ENCODE measurements around the gene FH.

The FH gene

DNA sequence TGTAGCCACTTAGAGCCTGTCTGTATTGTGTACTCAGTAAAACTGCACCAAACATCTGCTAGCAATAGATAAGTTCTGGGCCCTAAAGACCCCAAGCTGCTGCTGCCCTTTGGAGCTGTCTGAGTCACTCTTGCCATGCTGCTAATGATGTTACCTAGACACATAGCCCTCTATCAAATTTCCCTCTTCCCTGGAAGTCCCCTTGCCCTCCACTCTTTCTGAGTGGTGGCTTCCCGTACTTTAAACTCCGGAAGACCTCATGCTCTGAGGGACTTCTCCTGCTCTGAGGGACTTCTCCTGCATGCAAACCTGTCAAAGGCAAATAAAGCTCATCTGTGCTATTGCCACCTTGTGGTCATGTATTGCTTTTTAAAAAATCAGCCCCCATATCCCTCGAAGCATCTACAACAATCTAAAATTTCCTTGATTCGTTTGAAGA, 34.0 kb downstream of the FH start:
- no peaks in the 10 kb centered on the region for H3K36me3 ChIP-seq (ENCODE audit: control insufficient read depth, insufficient read depth, low read length)
- H3K27ac ChIP-seq (ENCODE audit: insufficient read depth, low read length, poor library complexity, severe bottlenecking): no peak overlapping the region
- H3K4me1 ChIP-seq (ENCODE audit: control insufficient read depth, insufficient read depth, low read length, poor library complexity, severe bottlenecking): no peaks in the 10 kb centered on the region
- H3K4me3 ChIP-seq (ENCODE audit: insufficient read depth, low read depth, low read length, poor library complexity, severe bottlenecking): no peak overlapping the region
- DNase-seq: no peak
- no peaks in the 10 kb centered on the region for H3K9me3 ChIP-seq (ENCODE audit: control insufficient read depth, low read length)
- no peaks in the 10 kb centered on the region for H3K27me3 ChIP-seq (replicated peaks; ENCODE audit: control insufficient read depth, insufficient read depth, low read length, poor library complexity, severe bottlenecking)

DNA sequence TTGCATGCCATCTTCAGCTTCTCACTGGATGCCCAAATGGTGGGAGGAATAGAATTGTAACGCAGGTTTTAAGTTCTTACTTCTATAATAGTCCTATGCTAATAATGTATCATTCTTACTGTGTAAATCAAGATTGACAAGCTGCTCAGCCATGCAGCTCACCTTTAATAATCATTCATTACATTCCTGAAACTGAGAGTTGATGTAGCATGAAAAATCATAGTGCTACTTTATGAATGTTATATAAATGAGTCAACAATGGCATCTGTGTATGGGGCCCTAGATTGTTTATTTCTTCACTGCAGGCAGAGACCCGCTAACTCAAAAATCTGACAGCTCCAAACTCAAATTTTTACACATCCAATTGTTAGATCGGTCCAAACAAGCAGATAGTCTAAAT, 34.4 kb downstream of the FH start:
- DNase-seq: no peak
- no peaks in the 10 kb centered on the region for H3K36me3 ChIP-seq (ENCODE audit: control insufficient read depth, insufficient read depth, low read length)
- no peak overlapping the region for H3K27ac ChIP-seq (ENCODE audit: insufficient read depth, low read length, poor library complexity, severe bottlenecking)
- no peaks in the 10 kb centered on the region for H3K4me1 ChIP-seq (ENCODE audit: control insufficient read depth, insufficient read depth, low read length, poor library complexity, severe bottlenecking)
- H3K9me3 ChIP-seq (ENCODE audit: control insufficient read depth, low read length): no peaks in the 10 kb centered on the region
- H3K4me3 ChIP-seq (ENCODE audit: insufficient read depth, low read depth, low read length, poor library complexity, severe bottlenecking): no peak overlapping the region
- H3K27me3 ChIP-seq (replicated peaks; ENCODE audit: control insufficient read depth, insufficient read depth, low read length, poor library complexity, severe bottlenecking): no peaks in the 10 kb centered on the region

DNA sequence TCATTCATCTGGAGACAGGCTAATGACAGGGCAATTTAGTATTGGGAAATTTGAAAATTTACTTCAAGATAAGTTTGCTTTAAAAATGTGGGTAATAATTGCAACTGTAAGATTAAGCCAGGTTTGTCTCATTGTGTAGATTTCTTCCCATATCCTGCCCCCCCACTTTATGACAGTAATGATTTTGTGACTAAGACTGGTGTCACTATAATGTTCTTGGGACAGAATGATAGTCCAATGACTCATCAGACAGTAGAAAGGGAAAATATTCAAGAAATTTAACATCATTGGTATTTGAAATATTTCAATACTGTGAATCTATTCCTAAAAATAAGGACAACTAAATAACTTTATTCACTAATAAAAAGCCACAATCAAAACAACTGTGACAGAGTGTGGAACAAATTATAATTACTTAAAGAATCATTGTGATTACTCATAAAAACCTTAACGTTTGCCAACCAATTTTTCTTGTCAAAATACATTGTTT, 36.7 kb downstream of the FH start:
- no peaks in the 10 kb centered on the region for H3K4me1 ChIP-seq (ENCODE audit: control insufficient read depth, insufficient read depth, low read length, poor library complexity, severe bottlenecking)
- no peak for DNase-seq
- no peak overlapping the region for H3K27ac ChIP-seq (ENCODE audit: insufficient read depth, low read length, poor library complexity, severe bottlenecking)
- H3K27me3 ChIP-seq (replicated peaks; ENCODE audit: control insufficient read depth, insufficient read depth, low read length, poor library complexity, severe bottlenecking): no peaks in the 10 kb centered on the region
- H3K9me3 ChIP-seq (ENCODE audit: control insufficient read depth, low read length): no peaks in the 10 kb centered on the region
- no peak overlapping the region for H3K4me3 ChIP-seq (ENCODE audit: insufficient read depth, low read depth, low read length, poor library complexity, severe bottlenecking)
- no peaks in the 10 kb centered on the region for H3K36me3 ChIP-seq (ENCODE audit: control insufficient read depth, insufficient read depth, low read length)

DNA sequence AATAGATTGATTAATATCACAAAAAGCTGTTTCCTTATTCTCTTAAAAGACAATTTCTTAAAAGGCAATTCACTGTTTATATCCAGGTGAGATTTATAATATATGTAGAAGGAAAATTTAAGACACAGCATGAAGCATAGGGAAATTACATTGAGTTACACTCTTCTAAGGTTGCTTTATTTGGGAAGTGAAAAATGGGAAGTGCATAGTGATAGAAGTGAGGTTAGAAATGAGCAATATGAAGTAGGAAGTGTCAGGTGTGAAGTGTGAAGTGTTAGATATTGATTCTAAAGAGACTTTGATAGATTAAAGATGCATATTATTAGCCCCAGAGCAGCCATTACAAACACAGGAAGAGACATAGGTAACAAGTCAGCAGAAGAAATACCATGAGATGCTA, 40.3 kb downstream of the FH start:
- no peak overlapping the region for H3K27ac ChIP-seq (ENCODE audit: insufficient read depth, low read length, poor library complexity, severe bottlenecking)
- no peaks in the 10 kb centered on the region for H3K27me3 ChIP-seq (replicated peaks; ENCODE audit: control insufficient read depth, insufficient read depth, low read length, poor library complexity, severe bottlenecking)
- no peaks in the 10 kb centered on the region for H3K9me3 ChIP-seq (ENCODE audit: control insufficient read depth, low read length)
- DNase-seq: no peak
- no peaks in the 10 kb centered on the region for H3K36me3 ChIP-seq (ENCODE audit: control insufficient read depth, insufficient read depth, low read length)
- H3K4me3 ChIP-seq (ENCODE audit: insufficient read depth, low read depth, low read length, poor library complexity, severe bottlenecking): no peak overlapping the region
- H3K4me1 ChIP-seq (ENCODE audit: control insufficient read depth, insufficient read depth, low read length, poor library complexity, severe bottlenecking): no peaks in the 10 kb centered on the region

DNA sequence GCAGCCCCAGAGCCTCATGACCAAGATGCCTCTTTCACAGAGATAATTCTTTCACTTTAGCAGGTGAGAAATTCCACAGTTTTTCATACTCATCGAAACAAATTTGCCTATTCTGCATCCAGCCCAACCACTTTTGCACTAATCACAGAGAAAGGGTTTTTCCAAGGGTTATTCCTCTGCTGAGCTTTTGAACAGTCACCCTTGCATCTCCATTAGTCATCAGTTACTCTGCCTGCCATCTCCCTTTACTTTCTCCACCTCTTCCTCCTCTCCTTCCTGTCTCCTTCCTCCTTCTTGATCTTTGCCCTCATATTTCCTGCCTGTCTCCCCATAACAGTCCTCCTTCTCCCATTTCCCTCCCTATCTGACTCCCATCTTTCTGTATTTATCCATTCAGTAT, 43.9 kb downstream of the FH start:
- Histone ChIP-seq H3K4me3 (ENCODE audit: insufficient read depth, low read depth, low read length, poor library complexity, severe bottlenecking) (no peak overlapping the region), H3K27ac (ENCODE audit: insufficient read depth, low read length, poor library complexity, severe bottlenecking) (no peak overlapping the region), H3K9me3 (ENCODE audit: control insufficient read depth, low read length) (no peaks in the 10 kb centered on the region), H3K36me3 (ENCODE audit: control insufficient read depth, insufficient read depth, low read length) (no peaks in the 10 kb centered on the region), H3K4me1 (ENCODE audit: control insufficient read depth, insufficient read depth, low read length, poor library complexity, severe bottlenecking) (no peaks in the 10 kb centered on the region), H3K27me3 (replicated peaks; ENCODE audit: control insufficient read depth, insufficient read depth, low read length, poor library complexity, severe bottlenecking) (no peaks in the 10 kb centered on the region)
- no peak for DNase-seq

DNA sequence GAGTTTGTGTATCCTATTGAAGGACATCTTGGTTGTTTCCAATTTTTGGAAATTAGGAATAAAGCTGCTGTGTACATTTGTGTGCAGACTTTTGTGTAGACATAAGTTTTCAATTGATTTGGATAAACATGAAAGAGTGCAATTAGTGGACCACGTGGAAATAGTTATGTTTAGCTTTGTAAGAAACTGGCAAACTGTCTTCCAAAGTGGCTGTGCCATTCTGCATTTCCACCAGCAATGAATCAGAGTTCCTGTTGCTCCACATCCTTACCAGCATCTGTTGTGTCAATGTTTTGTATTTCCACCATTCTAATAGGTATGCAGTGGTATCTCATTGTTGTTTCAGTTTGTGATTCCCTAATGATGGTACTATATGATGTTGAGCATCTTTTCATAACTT, 46.5 kb downstream of the FH start:
- DNase-seq: no peak
- no peaks in the 10 kb centered on the region for H3K4me1 ChIP-seq (ENCODE audit: control insufficient read depth, insufficient read depth, low read length, poor library complexity, severe bottlenecking)

DNA sequence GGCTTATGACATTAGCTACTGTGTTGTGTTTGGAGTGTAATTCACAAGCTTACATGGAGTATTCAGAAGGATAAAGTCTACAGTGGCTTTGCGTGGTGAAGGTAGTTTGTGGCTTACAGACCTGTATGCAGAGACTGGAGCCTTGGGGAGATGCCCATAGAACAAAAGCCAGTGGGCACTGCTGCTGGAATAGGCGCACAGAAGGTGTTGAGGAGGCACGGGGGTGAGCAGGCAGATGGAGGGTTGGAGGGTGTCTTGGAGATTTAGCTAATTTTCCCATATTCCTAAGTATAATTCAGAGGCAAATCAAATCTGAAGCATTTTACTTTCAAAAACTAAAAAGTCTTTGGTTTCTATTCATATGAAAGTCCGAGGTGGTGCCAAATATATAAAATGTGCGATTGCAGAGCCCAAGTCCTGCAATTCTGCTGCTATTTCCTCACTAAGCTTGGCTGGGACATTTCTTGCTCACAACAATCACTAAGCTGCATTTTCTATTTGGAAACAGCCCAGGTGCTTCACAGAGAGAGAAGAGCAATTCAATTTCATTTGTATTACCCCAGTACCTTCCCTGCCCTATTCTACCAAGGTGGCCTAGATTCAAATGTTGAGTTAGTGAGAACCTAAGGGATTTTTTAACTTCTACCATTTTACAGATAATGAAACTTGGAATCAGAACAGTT, 48.5 kb downstream of the FH start:
- Histone ChIP-seq H3K4me1 (ENCODE audit: control insufficient read depth, insufficient read depth, low read length, poor library complexity, severe bottlenecking) (no peaks in the 10 kb centered on the region), H3K9me3 (ENCODE audit: control insufficient read depth, low read length) (no peaks in the 10 kb centered on the region), H3K36me3 (ENCODE audit: control insufficient read depth, insufficient read depth, low read length) (no peaks in the 10 kb centered on the region), H3K27ac (ENCODE audit: insufficient read depth, low read length, poor library complexity, severe bottlenecking) (no peak overlapping the region), H3K4me3 (ENCODE audit: insufficient read depth, low read depth, low read length, poor library complexity, severe bottlenecking) (no peak overlapping the region), H3K27me3 (replicated peaks; ENCODE audit: control insufficient read depth, insufficient read depth, low read length, poor library complexity, severe bottlenecking) (no peaks in the 10 kb centered on the region)
- DNase-seq: no peak

More for the DNA sequence above, 46.5 kb downstream of the FH start:
- H3K36me3 ChIP-seq (ENCODE audit: control insufficient read depth, insufficient read depth, low read length): no peaks in the 10 kb centered on the region
- H3K27ac ChIP-seq (ENCODE audit: insufficient read depth, low read length, poor library complexity, severe bottlenecking): no peak overlapping the region
- H3K4me3 ChIP-seq (ENCODE audit: insufficient read depth, low read depth, low read length, poor library complexity, severe bottlenecking): no peak overlapping the region
- H3K27me3 ChIP-seq (replicated peaks; ENCODE audit: control insufficient read depth, insufficient read depth, low read length, poor library complexity, severe bottlenecking): no peaks in the 10 kb centered on the region
- no peaks in the 10 kb centered on the region for H3K9me3 ChIP-seq (ENCODE audit: control insufficient read depth, low read length)

DNA sequence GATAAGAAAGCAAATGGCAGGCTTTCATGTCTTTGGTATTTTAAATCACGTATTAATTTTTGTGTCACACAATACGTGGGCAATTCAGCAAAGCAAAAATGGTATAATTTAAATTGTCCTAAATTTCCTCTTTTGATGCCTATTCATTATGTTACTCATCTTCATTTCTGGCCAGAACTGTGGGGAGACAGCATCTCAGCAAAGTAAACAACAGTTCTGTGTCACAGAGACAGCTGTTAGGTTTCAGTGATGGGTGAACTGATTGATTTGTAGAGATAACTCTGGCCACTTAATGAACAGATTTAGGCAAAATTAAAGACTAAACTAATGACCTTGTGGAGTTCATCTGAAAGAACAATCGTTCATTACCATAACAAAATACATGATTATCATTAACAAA, 49.2 kb downstream of the FH start:
- H3K9me3 ChIP-seq (ENCODE audit: control insufficient read depth, low read length): no peaks in the 10 kb centered on the region
- H3K4me3 ChIP-seq (ENCODE audit: insufficient read depth, low read depth, low read length, poor library complexity, severe bottlenecking): no peak overlapping the region
- no peak for DNase-seq
- no peaks in the 10 kb centered on the region for H3K4me1 ChIP-seq (ENCODE audit: control insufficient read depth, insufficient read depth, low read length, poor library complexity, severe bottlenecking)
- no peak overlapping the region for H3K27ac ChIP-seq (ENCODE audit: insufficient read depth, low read length, poor library complexity, severe bottlenecking)
- H3K27me3 ChIP-seq (replicated peaks; ENCODE audit: control insufficient read depth, insufficient read depth, low read length, poor library complexity, severe bottlenecking): no peaks in the 10 kb centered on the region
- no peaks in the 10 kb centered on the region for H3K36me3 ChIP-seq (ENCODE audit: control insufficient read depth, insufficient read depth, low read length)

DNA sequence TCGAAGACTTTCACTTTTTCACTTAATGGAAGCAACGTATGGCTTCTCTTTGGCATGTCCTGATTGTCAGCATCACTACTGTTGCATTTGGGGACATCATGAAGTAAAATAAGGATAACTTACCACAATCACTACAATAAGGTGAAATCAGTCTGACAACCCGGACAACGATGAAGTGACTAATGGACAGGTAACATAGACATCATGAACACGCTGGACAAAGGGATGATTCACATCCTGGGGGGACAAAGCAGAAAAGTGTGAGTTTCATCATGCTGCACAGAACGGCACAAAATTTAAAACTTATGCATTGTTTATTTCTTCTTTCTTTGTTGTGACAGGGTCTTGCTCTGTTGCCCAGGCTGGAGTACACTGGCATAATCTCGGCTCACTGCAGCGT, 53.9 kb downstream of the FH start:
- no peak overlapping the region for H3K27ac ChIP-seq (ENCODE audit: insufficient read depth, low read length, poor library complexity, severe bottlenecking)
- no peaks in the 10 kb centered on the region for H3K9me3 ChIP-seq (ENCODE audit: control insufficient read depth, low read length)

DNA sequence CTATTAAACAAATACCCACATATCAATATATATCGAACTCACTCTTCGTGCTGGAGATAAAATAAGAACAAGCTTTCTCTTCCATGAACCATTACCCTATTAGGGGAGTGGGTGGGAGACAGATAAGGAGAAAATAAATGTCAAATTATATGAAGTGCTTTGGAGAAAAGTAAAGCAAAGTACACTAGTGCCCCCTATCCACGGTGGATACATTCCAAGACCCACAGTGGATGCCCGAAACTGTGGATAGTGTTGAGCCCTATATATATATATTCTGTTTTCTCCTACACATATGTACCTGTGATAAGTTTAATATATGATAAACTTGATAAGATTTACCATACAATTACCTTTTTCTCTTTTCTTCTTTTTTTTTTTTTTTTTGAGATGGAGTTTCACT, 54.6 kb downstream of the FH start:
- no peaks in the 10 kb centered on the region for H3K27me3 ChIP-seq (replicated peaks; ENCODE audit: control insufficient read depth, insufficient read depth, low read length, poor library complexity, severe bottlenecking)
- DNase-seq: no peak

More for the DNA sequence above, 53.9 kb downstream of the FH start:
- no peaks in the 10 kb centered on the region for H3K36me3 ChIP-seq (ENCODE audit: control insufficient read depth, insufficient read depth, low read length)
- H3K4me1 ChIP-seq (ENCODE audit: control insufficient read depth, insufficient read depth, low read length, poor library complexity, severe bottlenecking): no peaks in the 10 kb centered on the region
- no peaks in the 10 kb centered on the region for H3K27me3 ChIP-seq (replicated peaks; ENCODE audit: control insufficient read depth, insufficient read depth, low read length, poor library complexity, severe bottlenecking)
- no peak overlapping the region for H3K4me3 ChIP-seq (ENCODE audit: insufficient read depth, low read depth, low read length, poor library complexity, severe bottlenecking)
- DNase-seq: no peak

More for the DNA sequence above, 54.6 kb downstream of the FH start:
- Histone ChIP-seq H3K4me1 (ENCODE audit: control insufficient read depth, insufficient read depth, low read length, poor library complexity, severe bottlenecking) (no peaks in the 10 kb centered on the region), H3K27ac (ENCODE audit: insufficient read depth, low read length, poor library complexity, severe bottlenecking) (no peak overlapping the region), H3K4me3 (ENCODE audit: insufficient read depth, low read depth, low read length, poor library complexity, severe bottlenecking) (no peak overlapping the region), H3K9me3 (ENCODE audit: control insufficient read depth, low read length) (no peaks in the 10 kb centered on the region), H3K36me3 (ENCODE audit: control insufficient read depth, insufficient read depth, low read length) (no peaks in the 10 kb centered on the region)
